Measurements from ENCODE around the gene TCIRG1. TPM values are rescaled to one million over a fixed set of nuclear protein-coding genes. Genes with fewer than 3 reads are reported as not detected.

TCIRG1 gene
- total RNA-seq, 1 donor from 2014 or later, result 33.6 TPM

- H3K27me3 Mint-ChIP-seq, result peaks cover 10% of the 10 kb centered on the region
- peaks cover 4% of the 10 kb centered on the region for H3K9me3 Mint-ChIP-seq (ENCODE audit: low read depth)
- no peak overlapping the region for H3K27ac Mint-ChIP-seq
- no peak for TF ChIP-seq CTCF (IDR thresholded peaks at IDR 0.05; ENCODE audit: unreplicated experiment)
- DNase-seq (ENCODE audit: low spot score, unreplicated experiment), result no peak
- peaks cover 8% of the 10 kb centered on the region for H3K4me1 Mint-ChIP-seq (ENCODE audit: low read depth)
- no peaks in the 10 kb centered on the region for H3K36me3 Mint-ChIP-seq (ENCODE audit: insufficient read depth)
- no peak overlapping the region for H3K4me3 Mint-ChIP-seq (ENCODE audit: low read depth)
These were observed 29.3 kb upstream of the TCIRG1 start for GRCh38 chr11:68009391-68010089.

- no peak for TF ChIP-seq CTCF (IDR thresholded peaks at IDR 0.05; ENCODE audit: unreplicated experiment)
- peaks cover 8% of the 10 kb centered on the region for H3K4me1 Mint-ChIP-seq (ENCODE audit: low read depth)
- H3K9me3 Mint-ChIP-seq (ENCODE audit: low read depth), result peaks cover 4% of the 10 kb centered on the region
- H3K4me3 Mint-ChIP-seq (ENCODE audit: low read depth), result no peak within 1 kb of the TSS
- no peak within 1 kb of the TSS for H3K27ac Mint-ChIP-seq
- no peaks in the 10 kb centered on the region for H3K36me3 Mint-ChIP-seq (ENCODE audit: insufficient read depth)
- peak; percentile 8 for DNase-seq (ENCODE audit: low spot score, unreplicated experiment)
- peaks cover 5% of the 10 kb centered on the region for H3K27me3 Mint-ChIP-seq
These were observed 28.5 kb upstream of the TCIRG1 start, which contains the start of gene ALDH3B1 for GRCh38 chr11:68010090-68011041. TSS of gene ALDH3B1 (plus strand) at chr11:68010327. CDS start at chr11:68015298, 4,971 bp downstream.

GRCh38 chr11:68011051-68011943, 27.5 kb upstream of the TCIRG1 start:
- peaks cover 4% of the 10 kb centered on the region for H3K9me3 Mint-ChIP-seq (ENCODE audit: low read depth)
- H3K27ac Mint-ChIP-seq, result no peak overlapping the region
- no peaks in the 10 kb centered on the region for H3K36me3 Mint-ChIP-seq (ENCODE audit: insufficient read depth)
- peaks cover 5% of the 10 kb centered on the region for H3K27me3 Mint-ChIP-seq
- H3K4me1 Mint-ChIP-seq (ENCODE audit: low read depth), result peaks cover 8% of the 10 kb centered on the region
- no peak for TF ChIP-seq CTCF (IDR thresholded peaks at IDR 0.05; ENCODE audit: unreplicated experiment)
- DNase-seq (ENCODE audit: low spot score, unreplicated experiment), result no peak
- no peak overlapping the region for H3K4me3 Mint-ChIP-seq (ENCODE audit: low read depth)

- Mint-ChIP-seq H3K4me3 (ENCODE audit: low read depth) (no peak overlapping the region), H3K27ac (no peak overlapping the region)
- no peak for DNase-seq (ENCODE audit: low spot score, unreplicated experiment)
These were observed 26.6 kb upstream of the TCIRG1 start for GRCh38 chr11:68012044-68012842.

More at GRCh38 chr11:68012044-68012842, 26.6 kb upstream of the TCIRG1 start:
- Mint-ChIP-seq H3K36me3 (ENCODE audit: insufficient read depth) (no peaks in the 10 kb centered on the region), H3K9me3 (ENCODE audit: low read depth) (peaks cover 4% of the 10 kb centered on the region), H3K27me3 (peaks cover 5% of the 10 kb centered on the region), H3K4me1 (ENCODE audit: low read depth) (peaks cover 11% of the 10 kb centered on the region)
- no peak for TF ChIP-seq CTCF (IDR thresholded peaks at IDR 0.05; ENCODE audit: unreplicated experiment)

Data from progenitor cell of endocrine pancreas (in vitro differentiated cells).